GM18526 (cell line): ENCODE data around the gene GPR155.
A peak's percentile ranks its signal among the peaks of the same experiment; 100 is the strongest.

Source experiments
- POLR2A ChIP-seq: IDR thresholded peaks from 3 replicates; pipeline ENCODE4 v1.6.1; 2011; ENCODE audit not compliant: insufficient read length; ENCODE audit errors: extremely low read depth

GPR155 gene

DNA sequence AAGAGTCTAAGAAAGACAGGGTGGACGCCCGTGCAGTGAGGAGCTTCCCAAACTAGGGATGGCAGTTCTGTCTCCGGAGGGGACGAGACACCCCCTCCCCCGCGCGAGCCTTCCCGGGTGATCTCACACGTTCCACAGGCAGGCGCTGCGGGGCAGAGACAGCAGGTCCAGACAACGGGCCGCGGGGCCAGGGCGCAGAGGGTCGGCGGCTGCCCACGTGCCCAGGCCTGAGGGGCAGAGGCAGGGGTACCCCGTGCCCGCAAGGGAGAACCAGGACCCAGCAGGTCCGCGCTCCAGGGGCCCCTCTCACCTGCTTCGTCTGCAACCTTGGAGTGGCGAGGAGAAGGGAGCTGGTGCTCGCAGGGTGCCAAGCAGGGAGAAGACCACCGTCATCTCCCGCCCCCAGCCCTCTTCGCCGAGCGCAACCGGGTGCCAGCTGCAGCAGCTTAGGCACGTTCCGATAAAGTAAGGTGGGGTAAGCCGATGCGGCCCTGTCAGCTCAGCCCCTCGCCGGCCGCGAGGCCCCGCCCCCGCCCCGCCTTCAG is at the start of gene GPR155:
GPR155 (minus strand) TSS at position 467 of the 545 bp plus-strand sequence. CDS start 5,073 bp downstream, outside the sequence.
- TF ChIP-seq POLR2A = peak; percentile 48

- TF ChIP-seq POLR2A = no peak
These were observed 49.2 kb upstream of the GPR155 start for GRCh38 chr2:174535757-174536703.

DNA sequence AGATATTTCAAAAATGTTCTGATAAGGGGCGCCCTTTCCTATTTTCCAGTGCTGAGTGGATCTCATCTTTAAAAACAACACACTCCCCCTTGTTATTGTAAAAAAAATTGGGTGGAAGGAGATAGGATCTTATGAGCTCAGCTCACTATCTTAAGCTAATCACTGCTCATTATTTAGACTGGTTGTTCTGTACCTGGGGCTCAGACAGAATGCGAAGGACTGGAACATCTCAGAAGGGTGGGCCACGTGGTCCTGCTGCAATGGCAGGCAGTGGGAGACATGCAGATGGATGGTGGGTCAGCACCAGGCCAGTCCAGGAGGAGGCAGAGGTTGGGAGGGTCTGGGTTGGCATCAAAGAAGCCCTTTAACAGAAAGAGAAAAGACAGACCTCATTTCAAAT is 48.3 kb upstream of the GPR155 start:
- TF ChIP-seq POLR2A = no peak

- TF ChIP-seq POLR2A = no peak
These were observed 43.1 kb upstream of the GPR155 start for GRCh38 chr2:174529916-174530315.

GRCh38 chr2:174527959-174528358 is 41.1 kb upstream of the GPR155 start:
- no peak for TF ChIP-seq POLR2A

DNA sequence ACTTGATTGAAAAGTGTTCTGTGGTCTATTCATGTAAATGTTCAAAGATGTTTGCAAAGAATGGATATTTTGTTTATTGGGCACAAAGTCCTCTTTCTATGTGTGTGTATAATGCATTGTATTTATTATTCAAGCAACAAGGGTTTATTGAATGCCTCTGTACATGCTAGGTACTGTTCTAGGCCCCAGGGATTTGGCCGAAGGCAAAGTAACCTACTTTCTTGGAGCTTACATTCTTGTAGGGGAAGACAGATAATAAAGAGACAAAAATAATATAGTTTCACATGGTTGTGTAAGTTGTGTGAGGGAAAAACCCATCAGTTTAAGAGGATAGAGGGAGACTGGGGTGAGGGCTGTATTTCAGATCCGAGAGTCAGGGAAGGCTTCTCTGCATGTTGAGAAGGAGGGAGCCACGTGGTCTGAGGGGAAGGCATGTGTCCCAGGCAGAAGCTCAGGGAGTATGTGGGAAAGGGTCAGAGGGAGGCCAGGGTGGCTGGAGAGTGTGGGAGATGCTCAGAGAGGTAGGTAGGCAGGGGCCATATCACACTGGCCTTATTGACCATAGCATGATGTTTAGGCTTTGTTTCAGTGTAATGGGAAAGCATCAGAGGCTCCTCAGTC is 40.4 kb upstream of the GPR155 start:
- TF ChIP-seq POLR2A = no peak

GRCh38 chr2:174524527-174524926 is 37.7 kb upstream of the GPR155 start:
- TF ChIP-seq POLR2A = no peak

GRCh38 chr2:174522553-174522952 is 35.7 kb upstream of the GPR155 start:
- TF ChIP-seq POLR2A = no peak

- no peak for TF ChIP-seq POLR2A
These were observed 31.6 kb upstream of the GPR155 start for GRCh38 chr2:174518395-174518794.

DNA sequence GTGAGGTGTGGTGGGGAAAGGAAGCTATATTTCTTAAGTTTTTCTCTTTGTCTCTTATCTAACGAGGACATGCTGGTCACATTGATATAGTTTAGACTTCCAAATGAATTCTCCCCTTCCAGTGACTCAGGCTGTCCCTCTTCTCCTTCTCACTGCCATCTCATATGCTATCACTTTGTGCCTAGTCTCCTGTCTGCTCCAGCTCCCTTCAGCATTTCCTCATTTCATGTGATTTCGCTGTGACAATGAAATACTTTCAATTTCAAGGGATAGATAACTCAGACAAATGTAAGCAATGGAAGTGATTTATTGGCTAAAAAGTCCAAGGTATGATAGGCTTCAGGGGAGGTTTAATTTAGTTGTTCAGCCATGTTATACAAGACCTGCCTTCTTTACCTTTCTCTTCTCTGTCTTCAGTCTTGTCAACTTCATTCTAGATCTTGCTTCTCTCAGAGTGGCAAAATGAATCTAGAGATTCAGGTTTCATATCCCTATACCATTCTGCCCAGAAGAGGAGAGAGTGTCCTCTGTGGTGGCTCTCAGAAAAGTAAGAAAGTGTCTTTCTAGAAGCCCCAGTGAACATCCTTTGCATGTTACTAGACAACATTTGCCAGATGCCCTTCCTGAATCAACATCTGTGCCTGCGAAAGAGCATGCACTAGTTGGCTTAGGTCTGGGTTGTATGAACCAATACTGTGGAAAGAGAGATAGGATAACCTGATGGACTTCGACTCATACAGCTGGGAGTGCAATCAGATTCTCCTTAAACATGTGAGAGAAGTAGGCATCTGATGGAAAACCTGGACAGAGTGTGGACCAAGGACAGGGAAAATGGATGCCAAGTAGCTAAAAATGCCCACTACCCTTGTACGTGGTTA is 29.9 kb upstream of the GPR155 start:
- no peak for TF ChIP-seq POLR2A

- no peak for TF ChIP-seq POLR2A
These were observed 25.5 kb upstream of the GPR155 start for GRCh38 chr2:174512345-174512744.

- TF ChIP-seq POLR2A = no peak
These were observed 24.9 kb upstream of the GPR155 start for GRCh38 chr2:174511580-174512260.

DNA sequence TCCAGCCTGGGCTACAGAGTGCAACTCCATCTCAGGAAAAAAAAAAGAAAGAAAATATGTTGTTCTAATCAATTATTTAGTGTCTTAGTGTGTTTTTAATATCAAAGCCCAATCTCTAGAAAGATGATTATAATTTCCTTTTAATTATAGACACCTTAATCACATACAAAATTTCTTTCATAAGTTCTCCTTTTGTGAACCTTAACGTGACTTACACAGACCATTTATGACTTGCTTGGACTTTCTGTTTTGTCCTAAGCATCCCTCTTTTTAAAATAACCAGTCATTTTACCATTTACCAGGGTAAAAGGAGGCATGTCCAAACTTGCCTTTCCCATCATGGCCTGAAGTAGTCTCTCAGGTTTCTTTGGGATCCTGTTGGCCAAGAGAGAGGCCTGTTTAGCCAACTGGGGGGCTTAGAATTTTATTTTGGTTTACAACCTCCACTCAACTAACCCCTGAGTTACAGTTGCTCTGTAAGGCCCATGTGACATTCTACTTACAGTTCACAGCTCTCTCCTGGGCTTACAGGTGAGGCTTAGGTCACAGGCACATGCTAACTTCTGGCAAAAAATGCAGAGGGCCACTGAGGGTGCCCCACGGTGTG is 23.9 kb upstream of the GPR155 start:
- TF ChIP-seq POLR2A = no peak

GRCh38 chr2:174503161-174503809 is 16.5 kb upstream of the GPR155 start:
- no peak for TF ChIP-seq POLR2A
